Activated naive CD8-positive, alpha-beta T cell treated with anti-CD3 and anti-CD28 coated beads, Interleukin-2, amount 50 U/mL, for 16 hours (primary cell): ENCODE results near the gene PLXNA2.

Experiments
- DNase-seq: peaks from one replicate; pipeline ENCODE4 v3.0.0-alpha.2; 2020; ENCODE audit warnings: low read depth, low spot score

PLXNA2 gene

DNA sequence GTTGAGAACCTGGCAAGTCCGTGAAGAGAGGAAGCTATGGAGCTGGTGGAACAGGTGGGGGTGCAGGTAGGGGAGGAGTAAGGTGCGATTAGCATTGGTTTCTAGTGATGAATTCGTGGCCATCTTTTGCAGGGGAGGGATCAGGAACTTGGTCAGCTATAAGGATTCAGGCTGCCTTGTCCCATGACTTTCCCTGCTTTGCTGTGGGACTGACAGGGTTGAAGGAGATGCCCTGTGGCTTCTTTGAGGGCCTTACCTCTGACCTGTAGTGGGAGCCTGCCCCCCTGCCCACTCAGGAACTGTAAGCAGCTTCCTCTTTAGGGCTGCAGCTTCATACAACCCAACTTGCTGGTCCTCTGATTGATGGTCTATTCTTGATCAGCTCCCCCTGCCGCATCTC, 248.6 kb downstream of the PLXNA2 start:
- DNase-seq = no peak

DNA sequence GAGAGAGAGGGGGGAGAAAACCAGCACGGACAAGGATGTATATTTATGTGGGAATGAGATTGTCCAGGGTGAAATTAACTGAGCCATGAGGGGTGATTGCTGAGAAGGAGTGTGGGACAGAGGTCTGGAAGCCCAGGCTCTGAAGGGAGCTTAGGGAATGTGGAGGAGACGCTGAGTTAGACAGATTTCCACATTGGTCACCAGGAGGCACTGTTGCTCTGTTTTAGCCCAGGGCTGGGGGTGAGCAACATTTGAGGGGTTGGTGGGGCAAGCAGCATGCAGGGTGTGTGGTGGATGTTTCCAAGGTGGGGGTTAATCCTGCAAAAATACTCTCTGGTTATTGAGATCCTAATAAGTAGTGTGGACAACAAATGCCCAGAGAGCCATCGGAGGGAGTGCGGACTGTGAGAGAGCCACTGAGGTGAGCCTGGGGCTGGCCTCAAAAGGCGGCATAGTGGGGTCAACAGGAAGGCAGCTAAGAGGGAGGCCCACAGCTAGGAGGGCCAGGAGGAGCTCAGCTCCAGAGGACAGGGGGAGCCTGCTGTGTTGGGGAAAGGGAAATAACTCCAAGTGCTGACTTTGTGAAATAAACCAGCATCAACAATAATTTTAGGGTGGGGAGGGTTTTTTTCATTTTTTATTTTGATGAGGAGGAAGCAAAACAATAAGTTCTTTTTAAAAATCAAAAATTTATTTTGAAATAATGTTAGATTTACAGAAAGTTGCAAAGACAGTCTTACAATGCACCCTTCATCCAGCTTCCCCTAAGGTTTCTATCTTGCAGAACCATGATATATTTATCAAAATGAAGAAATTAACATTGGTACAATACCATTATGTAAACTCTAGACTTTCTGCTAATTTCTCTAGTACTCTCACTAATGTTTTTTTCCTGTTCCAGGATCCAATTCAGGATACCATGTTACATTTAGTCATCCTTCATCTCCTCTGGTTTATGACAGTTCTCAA, 250.4 kb downstream of the PLXNA2 start:
- no peak for DNase-seq

DNA sequence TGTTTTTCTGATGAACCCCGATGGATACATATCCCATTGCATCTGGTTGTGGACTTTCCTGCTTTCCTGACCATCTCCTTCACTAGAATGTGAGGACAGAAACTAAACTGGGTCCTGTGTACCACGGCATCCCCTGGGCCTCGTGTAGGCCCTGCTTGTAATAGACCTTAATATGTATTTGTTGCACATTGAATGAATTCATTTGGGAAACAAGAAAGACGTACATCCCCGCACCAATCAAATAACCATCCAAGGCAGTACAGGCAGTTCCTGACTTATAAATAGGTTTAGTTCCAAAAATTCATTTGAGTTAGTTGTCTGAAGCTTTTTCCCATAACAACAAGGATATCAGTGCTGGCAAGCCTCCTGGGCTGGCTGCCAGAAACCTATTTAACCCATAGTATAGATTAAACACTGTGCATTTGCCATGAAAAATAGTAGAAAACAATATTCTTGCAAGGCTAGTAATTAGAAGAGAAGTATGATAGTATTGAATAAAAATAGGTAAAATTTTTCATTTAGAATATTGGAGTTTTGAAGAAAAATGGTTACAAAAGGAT, 251.4 kb downstream of the PLXNA2 start:
- no peak for DNase-seq

DNA sequence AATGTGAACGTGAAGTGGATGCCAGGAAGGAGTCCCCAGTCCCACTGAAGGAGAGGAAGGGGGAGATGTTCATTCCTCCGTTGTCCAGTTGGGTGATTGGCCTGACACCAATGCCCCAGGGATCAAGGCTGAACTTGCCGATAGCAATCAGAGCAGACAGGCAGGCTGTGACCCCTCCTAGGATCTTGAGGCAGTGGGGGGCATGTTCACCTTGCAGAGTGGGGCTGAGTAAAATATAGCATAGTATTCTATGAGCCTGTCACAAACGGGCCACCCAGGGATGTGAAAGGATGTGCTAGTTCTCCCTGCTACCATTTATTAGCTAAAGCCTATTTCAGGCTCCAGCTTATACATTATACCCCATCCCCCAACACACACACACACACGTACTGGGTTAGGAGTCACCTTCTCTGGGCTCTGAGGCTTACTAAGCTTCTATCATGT, 252.6 kb downstream of the PLXNA2 start:
- no peak for DNase-seq

DNA sequence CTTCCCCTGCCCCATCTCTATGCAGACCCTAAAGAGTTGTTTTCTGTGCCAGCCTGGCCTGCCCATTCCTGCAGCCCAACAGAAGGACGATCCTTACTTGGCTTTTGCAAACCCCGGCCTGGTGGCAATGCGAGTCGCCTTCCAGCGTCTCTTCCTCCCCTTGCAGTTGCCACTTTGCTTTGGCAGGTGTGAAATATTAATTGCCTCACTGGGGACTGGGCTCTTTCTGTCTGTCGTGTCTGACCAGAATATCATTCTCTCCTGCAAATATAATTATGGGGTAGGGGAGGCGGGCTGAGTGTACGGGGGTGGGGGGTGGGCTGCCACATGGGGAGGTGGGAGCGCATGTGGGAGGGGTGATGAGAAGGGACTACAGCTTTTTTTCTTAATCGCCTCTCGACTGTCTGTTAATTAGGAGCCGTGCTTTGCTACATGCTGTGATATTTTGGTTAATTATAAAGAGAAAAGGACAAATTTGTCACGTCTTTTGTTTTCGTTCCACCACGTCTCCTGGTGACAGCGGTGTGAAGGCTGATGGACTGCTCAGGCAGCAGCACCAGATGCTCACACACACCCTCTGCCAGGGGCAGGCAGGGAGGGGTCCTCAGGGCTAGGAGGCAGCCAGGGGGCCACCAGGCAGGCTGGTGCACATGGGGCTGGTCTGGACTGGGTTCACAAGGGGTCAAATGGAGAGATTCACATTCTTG, 253.2 kb downstream of the PLXNA2 start:
- no peak for DNase-seq

DNA sequence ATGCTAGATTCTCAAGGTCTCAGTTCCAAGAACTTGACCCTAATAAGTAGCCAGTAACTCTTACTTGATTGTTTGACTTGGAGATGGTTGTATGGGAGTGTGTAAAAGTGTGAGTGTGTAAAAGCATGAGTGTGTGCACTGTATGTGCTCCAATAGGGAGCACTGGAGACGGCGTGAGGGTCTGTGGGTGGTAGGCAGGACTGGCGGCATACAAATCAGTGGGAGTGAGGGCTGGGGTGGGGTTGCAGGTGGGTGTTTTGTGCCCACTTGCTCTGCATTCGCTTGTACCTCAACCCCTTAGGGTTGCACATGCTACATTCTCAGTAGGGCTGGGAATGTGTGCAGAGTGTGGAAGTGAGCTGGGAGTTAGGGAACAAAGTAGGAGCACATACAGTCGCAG, 253.7 kb downstream of the PLXNA2 start:
- DNase-seq = no peak

DNA sequence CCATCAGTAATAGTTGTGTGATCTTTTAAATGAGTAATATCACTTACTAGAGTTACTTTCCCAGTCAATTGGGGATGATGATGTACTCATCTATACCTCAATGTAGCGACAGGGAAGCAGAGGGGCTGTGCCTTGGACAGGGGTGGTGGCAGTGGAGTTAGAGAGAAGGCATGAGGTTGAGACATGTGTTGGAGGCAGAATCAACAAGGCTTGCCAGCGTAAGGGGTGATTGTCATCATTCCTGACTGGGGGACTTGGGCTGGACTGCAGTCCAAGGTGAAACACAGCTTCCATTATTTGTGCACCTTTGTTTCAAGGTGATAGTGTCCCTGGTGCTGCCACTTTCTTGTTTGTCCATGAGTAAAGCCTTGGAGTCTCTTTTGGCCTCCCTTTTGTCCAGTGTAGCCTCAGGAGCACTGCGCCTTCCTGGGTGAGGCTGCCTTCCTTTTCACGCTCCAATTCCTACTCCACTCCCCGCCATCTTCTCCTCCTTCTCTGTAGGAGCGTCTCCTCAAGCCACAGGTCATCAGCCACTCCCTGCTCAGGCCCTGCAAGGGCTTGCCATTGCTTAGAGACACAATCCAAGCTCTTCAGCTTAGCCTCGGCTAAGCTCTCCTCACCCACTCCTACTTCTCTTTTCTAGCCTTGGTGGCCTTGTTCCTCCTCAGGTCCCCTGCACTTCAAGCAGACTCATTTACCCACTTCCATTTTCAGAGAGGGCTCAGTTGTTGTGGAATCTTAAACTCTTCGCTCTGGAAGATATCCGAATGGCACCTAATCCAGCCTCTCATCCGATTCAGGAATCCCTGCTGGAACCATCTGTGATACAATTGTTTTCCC, 255.6 kb downstream of the PLXNA2 start:
- no peak for DNase-seq

DNA sequence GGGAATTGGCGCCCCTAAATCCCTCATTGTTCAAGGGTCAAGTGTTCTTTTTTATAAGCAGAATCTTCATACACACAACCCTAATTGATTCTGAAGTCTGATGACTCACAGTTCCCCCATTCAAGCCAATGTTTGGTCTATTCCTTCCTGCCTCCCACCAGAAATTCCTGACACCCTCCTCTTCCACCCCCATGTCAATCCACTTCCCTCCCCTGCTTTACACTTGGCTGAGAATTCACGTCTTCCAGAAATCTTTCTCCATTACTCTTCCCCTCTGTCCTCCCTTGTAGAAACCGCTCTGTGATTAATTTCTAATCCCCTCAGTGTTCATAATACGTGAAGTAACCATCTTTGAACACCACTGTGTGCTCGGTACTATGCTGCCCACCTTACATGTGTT, 257.0 kb downstream of the PLXNA2 start:
- DNase-seq = no peak

DNA sequence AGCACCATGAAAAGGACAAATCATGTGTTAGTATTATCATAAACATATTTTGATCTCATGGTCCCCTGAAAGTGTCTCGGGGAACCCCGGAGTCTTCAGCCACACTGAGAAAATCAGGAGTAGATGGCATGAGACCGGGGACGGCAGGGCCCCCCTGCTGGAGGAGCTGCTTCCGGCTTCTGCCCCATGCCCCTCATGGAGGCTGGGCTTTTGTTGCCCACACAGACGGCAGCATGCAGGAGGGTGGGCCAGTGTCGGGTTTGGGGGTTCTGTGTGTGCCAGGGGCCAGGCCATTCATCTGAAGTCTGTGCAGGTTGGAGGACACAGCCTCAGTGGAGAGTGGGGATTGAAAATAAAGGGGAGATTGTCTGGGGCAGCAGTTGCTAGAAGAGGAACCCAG, 258.2 kb downstream of the PLXNA2 start:
- DNase-seq = no peak

DNA sequence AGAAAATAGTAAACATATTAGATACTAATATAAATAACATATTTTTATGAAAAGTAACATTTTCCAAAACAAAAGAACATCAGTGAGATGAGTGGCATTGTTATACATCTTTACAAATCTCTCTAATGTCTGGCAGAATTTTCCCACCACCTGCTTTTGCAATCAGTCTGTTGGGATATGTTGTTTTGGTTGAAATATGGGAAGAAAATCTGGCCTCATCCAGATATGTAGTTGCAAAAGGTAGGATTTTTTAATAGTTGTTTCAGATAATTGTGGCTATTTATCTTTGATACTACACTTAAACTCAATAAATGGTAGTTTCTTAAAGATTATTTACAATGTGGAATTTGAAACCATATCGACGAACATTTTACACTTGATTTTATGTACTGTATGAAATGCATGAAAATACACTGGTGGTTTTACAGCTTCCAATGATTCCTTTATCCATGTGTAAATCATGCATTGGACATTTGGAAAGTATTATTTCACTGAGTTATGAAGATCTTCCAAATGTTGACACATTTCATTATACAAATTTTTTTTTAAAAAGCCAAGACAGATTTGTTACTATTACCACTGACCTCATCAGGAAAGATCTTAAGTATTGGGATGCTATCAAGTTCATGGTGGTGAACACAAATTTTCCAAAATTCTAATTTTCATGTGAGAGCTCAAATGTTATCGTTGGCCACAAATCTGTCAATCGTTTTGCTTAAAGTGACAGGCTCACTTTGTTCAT, 259.2 kb downstream of the PLXNA2 start:
- DNase-seq = no peak

DNA sequence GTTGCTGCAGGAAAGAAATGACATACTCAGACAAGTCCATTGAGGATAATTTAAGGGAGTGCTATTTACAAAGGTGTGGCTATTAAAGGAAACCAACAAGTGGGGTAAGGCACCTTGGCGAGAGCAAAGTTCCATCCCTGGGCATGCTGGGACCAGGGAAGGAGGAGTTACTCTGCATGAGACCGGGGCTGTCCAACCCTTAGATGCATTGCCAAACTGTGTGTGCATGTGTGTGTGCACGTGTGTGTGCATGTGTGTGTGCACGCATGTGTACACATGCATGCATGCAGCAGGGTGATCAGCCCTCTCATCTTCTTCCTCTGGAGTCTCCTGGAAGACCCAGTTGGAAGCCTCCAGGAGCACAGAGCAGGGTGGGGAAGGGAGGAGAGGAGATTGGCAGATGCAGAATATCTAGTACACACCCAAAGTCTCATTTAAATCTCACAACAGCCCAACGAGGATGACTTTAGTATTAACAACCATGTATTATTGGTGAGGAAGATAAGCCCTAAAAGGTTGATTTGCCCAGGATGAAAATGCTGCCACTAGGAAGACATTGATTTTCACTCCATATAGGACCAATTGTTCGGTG, 261.0 kb downstream of the PLXNA2 start:
- DNase-seq = no peak

DNA sequence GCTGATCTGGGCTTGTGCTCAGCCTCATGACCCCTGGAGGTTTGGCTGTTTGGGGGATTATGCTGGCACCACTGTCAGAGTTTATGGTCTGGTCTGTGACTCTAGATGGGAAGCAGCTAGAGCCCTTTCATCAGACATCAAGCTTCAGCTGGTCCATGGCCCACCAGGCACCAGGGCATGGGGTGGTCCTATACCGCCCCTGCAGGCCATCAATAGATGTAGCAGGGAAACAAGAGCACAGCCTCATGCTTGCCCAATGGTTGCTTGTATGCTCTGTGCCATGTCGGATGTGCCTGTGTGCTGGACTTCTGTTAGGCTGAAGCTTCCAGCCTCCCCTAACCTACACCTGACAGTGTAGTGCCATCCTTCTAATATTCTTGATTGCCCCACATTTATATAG, 262.2 kb downstream of the PLXNA2 start:
- DNase-seq = no peak

DNA sequence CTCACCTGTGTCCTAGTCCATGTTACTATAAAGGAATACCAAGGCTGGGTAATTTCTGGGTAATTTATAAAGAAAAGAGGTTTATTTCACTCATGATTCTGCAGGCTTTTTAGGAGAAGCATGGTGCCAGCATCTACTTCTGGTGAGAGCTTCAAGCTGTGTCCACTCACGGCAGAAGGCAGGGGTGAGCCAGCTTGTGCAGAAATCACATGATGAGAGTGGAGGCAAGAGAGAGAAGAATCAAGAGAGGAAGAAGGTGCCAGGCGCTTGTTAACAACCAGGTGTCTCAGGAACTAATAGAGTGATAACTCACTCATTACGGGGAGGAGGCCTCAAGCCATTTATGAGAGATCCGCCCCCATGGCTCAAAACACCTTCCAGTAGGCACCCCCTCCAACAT, 265.7 kb downstream of the PLXNA2 start:
- no peak for DNase-seq

DNA sequence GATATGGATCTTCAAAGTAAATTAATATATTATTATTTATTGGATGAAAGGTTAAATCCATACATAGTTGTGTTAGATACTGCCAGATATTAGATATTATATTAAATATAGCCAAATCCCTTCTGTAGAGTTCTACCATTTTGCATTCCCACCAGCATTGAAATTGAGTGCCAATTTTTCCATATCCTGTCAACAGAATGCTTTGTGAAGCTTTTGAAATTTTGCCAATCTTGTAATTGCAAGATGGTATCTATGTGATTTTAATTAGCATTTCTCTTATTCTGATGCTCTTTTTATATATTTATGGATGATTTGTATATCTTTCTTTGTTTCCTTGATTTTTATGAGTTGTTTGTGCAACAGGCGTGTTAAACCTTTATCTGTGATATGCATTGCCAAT, 266.3 kb downstream of the PLXNA2 start:
- no peak for DNase-seq

DNA sequence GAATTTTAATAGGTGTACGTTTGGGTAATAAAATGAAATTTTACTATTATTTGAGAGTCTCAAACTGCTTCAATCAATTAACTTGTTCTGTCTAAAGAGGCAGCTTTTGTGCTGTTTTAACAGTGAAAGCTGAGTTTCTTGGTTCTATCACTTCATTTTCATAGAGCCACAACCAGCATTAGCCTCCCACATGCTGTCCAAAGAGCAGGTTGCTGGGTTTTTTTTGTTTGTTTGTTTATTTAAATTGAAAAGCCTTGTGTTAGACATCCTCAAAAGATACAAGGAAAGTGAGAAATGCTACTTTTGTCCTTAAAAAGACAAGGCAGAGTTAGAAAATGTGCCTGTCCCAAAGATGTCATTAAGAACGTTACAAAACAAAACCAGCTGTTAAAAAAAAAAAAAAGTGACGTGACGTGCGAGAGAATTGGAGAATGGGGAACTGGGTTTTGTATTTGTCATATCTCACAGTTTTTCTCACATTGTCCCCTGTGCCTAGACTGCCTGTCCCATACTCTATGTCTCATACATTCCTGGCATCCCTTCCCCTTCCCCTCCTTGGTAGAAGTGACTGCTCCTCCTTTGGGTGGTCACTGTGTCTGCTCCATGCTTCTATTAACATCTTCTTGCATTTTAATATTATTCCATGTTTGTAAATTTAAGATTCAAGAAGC, 270.2 kb downstream of the PLXNA2 start:
- DNase-seq = no peak

DNA sequence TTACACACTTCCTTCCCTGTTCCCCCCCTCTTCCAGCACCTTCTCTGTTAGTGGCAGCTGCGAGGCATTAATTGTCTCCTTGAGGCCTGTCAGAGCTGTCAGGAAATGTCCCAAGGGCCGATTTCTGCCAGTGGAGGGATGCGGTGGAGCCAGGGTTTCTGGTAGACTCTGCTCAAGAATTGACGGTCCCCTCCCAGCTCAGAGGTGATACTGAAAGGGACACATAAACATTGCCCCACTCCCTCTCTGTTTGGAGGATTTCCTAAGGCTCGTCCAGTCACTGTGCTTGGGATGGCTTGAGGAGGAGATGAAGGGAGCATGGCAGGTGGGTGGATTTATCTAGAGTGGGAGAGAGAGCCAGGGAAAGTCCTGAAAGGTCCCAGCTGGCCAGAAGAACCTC, 271.8 kb downstream of the PLXNA2 start:
- DNase-seq = no peak
